Measurements from ENCODE around the gene CCDC51.
"Not testable (repeated sequence)": the region's sequence is repeated elsewhere in the genome, so short reads cannot be mapped to it uniquely, and the experiment has no call there.

Gene CCDC51

DNA sequence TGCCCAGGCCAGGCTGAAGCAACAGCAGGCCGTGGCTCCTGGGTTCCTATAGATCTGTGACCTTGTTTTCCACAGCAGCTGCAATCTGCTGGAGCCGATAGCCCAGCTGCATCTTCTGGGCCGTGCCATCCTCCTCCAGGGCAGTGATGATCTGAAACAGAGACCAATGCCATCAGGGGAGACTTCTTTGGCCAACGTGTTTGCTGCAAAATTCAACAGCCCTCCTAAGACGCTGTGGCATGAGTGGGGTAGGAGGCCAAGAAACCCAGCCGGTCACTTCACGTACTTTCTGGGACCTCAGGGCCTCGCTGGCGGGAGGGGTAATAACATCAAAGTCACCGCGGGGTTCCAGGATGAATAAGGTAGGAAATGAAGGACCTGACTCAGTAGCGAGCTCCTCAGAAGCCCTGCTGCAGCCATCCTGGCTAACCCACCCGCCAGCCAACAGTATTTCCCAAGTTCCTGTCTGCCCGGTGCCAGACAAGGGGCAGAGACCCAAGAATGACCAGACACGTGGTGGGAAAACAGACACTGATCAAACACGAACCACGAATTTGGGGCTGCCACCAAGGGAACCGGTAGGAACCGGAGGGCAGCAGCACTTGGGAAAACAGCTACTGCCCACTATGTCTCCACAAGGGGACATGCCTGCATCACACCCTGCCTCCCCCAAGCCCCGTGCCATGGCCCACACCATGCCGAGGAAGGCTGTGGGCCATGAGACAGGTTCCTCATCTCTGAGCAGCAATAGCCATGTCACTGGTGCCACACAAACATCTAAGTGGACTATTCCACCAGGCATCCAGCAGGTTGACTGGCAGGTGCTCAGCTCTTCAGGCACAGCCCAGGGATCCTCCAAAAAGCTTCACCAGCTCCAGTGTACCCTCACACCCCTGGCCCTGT lies 35.2 kb downstream of the CCDC51 start:
- DNase-seq, result no peak

DNA sequence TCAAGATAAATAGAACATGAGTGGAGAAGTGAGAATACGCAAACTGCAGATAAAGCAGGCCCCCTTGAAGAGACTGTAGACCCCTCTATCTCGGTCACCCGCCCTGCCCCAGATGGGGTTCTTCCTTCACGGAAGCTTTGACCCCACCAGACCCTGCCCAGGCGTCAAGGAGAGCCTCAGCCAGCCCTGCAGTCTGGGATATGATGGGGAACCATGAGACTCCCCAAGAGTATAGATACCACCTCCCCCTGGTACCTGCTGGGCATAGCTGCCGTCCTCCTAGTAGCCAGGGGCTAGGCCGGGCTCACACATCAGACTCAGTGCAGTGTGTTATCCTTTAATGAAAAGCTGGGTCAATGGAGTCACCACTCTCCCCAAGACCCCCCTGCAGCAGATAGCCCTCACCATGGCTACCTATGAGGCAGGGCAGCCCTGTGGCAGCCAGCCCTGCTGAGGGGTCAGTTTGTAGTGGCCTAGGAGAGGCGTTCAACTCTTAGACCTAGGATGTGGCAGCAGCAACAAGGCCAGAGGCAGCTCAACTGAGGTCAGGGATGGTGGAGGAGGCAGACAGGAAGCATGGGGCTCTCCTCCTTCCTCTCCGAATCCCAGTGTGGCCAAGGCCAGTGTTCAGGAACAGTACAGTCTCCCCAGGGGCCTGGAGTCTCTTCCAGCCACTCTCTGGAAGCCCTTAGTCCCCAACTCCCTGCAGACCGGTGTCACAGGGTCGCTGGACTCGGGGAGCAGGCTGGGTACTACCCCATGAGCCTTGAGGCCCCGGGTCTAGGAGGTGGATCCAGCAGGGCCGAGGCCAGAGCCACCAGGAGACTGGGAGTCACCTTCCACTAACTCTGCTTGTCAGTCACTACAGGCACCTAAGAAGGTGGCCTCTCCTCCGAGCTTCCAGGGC lies 36.1 kb downstream of the CCDC51 start:
- DNase-seq, result no peak

DNA sequence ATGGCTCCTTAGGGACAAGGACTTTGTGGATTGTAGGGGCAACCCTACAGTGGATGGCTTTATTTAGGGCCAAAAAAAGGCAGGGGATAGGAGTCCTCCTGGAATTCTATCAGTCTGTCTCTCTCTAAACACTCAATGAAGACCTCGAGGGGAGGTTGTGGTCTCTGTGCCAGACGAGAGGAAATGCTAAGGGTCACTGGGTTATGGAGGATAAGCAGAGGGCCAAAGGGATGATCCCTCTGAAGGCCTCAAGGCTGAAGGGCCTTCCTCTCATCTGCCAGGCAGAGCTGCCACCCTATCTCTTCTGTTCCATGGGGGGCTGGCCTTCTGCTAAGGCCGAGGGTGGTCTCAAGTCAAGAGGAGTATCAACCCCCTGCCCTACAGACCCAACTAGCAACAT lies 37.0 kb downstream of the CCDC51 start:
- DNase-seq, result no peak

DNA sequence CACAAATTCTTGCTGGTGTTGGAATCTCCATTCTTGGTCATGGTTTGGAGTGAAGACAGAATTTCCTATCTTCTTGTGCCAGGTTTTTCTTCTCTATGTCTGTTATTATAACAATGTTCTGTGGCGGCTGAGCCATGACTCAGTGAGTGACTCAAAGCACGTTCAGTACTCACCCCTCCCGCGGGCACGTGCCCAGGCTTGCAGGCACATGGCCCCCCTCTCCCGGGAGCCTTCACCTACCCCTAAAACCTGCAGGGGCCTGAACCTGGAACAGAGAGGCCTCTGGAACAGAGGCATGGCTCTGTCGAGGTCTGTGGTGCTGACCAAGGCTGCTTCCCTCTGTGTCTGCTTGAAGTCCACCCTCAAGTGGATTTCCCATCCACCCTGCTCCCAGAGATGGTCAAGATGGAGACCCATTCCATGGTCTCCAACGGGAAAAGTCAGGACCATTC lies 37.6 kb downstream of the CCDC51 start:
- no peak for DNase-seq

DNA sequence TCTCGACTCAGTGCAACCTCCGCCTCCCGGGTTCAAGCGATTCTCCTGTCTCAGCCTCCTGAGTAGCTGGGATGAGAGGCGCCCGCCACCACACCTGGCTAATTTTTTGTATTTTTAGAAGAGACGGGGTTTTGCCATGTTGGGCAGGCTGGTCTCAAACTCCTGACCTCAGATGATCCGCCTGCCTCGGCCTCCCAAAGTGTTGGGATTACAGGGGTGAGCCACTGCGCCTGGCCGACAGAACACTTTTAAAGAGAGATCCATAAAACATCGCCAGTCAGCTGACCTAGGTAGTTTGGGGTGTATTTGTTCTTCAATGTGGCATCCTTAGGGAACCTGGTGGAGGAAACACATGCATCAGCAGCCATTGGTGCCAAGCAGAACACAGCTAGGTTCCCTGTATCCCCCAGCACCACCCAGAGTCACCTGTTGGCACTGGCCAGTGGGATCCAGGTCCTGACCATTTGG lies 38.5 kb downstream of the CCDC51 start:
- DNase-seq, result not testable (repeated sequence)

- DNase-seq, result peak; percentile 12
Measured at GRCh38 chr3:48400824-48401433, 39.0 kb downstream of the CCDC51 start.

DNA sequence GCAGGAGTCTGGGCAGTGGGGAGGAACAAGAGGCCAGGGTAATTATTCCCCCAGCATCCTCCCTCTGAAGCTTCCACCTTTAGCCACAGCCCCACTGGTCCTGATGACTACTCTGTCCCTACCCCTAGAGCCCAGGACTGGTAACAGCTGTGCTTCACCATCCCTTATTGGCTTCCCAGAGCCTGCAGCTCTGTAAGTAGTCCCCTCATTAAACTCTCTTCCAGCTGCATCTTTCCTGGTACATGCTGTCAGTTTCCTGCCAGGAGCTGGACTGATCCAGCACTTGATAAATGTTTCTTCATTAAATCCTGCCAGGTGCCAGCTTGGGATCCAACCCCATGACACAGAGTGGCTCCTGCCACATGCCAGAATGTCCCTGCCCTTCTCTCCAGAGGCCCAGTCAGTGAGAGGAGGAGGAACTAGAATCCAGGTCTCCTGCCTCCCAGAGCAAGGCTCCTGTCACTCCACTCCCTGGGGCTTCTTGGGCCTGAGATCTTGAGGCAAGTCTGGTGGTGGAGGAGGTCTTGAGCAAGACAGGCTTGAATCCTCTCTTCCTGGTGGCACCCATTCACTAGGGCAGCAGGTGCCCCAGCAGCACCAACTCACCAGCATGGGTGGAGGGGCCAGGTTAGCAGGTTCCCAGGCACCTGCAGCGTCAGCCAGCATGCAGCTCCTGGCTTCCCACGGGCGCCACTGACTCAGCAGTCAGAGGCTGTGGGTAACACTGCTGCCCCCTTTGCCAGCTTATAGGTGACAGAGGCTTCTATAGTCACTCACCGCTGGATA lies 40.3 kb downstream of the CCDC51 start:
- no peak for DNase-seq

DNA sequence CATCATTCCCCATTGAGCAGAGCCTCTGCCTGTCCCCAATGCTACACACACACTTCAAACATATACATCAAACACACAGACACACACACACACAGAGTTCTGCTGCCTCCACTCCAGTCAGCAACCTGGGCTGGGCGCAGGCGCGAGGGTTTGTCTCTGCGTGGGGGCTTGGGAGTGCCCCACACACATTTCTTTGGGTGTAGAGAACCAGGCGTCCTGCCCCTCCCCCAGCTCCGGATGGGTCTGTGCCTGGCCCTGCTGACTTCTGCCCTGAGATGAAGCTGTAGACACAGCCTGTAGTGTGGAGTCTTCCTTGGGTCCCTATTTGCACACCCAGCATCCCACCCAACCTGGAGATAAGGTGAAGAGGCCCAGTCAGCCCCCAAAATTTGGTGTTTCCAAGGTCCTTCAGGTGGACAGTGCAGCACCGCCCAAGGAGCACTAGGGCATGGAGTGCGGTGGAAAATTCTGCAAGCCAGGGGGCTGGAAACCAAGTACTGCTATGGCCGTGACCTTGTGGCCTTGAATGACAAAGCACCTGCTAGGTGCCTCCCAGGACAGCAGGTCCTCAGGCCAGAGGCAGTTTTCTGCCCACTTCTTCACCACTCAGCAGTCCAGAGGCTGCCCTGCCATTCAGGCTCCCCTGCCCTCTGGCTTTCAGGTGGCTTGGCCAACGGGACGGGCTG lies 41.1 kb downstream of the CCDC51 start:
- DNase-seq, result no peak

DNA sequence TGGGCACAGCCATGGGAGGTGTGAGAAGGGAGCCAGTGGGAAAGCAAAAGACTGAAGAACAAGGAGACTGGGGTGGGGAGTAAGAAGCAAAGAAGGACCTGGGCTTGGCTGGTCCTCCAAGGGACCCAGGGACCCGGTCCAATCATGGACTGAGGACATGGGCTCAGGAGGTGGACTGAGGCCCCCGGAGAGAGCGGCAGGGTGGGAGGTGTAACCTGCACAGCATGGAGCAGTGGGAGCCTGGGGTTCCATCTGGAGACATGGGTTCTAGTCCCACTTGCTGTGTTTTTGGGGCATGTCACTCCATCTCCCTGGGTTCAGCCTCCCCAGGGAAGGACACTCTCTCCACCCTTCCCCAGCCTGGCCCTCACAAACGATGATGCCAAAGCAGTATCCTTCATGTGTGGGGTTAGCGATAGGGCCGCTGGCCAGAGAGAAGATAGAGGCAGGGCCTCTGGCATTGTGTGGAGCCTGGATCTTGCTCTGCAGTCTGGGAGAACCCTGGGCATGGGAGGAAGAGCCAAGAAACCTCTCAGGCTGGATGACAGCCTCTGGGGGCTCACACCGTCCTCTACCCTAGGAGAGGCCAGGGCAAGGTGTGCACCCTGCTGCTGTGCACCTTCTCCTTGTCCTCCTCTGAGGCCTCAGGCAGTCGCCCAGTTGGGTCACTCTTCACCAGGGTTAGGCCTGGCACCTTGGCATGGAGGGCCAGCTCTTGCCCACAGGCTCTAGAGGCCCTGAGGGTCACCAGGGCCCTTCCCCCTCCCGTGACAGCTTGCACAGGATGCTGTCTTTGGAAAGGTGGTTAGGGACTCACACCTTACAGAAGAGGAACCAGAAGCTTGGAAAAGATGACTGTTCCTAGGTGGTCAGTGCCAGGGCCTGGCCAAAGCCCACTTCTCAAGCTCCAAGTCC lies 41.9 kb downstream of the CCDC51 start:
- DNase-seq, result no peak

GRCh38 chr3:48395714-48396113 lies 44.2 kb downstream of the CCDC51 start:
- DNase-seq, result no peak

GRCh38 chr3:48394391-48394790 lies 45.5 kb downstream of the CCDC51 start:
- no peak for DNase-seq

GRCh38 chr3:48388966-48389365 lies 51.0 kb downstream of the CCDC51 start:
- no peak for DNase-seq

DNA sequence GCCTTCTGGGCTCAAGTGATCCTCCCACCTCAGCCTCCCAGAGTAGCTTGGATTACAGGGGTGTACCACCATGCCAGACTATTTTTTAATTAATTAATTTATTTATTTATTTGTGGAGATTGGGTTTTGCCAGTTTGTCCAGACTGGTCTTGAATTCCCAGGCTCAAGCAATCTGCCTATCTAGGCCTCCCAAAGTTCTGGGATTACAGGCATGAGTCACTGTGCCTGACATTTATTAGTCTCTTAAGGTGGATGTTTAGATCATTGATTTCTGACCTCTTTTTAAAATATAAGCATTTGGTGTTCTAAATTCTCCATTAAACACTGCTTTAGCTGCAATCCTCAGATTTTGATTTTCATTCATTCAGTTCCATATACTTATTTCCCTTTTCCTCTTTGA lies 52.3 kb downstream of the CCDC51 start:
- no peak for DNase-seq

All from NCI-H526 treated with DMSO at 0.1 percent for 48 hours (cell line).